Osteoblast (primary cell): Measurements from ENCODE around the gene TMEM178B. TPM values are rescaled to one million over a fixed set of nuclear protein-coding genes. Genes with fewer than 3 reads are reported as not detected.

Source experiments
- DNase-seq: peaks from one replicate; pipeline ENCODE4 v3.0.0; 2011; ENCODE audit warnings: low spot score, mixed read lengths; ENCODE audit not compliant: insufficient read length; ENCODE audit errors: missing footprints
- H2AFZ ChIP-seq: 2 replicates; pipeline ENCODE4 v1.6.0; 2011; ENCODE audit warnings: mild to moderate bottlenecking, low read length
- H3K27ac ChIP-seq: 2 replicates; pipeline ENCODE4 v1.5.1; 2011; ENCODE audit warnings: mild to moderate bottlenecking, low read depth, low read length, moderate library complexity
- H3K27me3 ChIP-seq: 2 replicates; pipeline ENCODE4 v1.6.0; 2012; ENCODE audit warnings: mild to moderate bottlenecking, control low read depth, inconsistent platforms, low read length, moderate library complexity; ENCODE audit not compliant: insufficient read depth
- H3K36me3 ChIP-seq: 2 replicates; pipeline ENCODE4 v1.5.1; 2011; ENCODE audit warnings: mild to moderate bottlenecking, low read length, control low read depth, moderate library complexity; ENCODE audit not compliant: insufficient read depth
- H3K4me1 ChIP-seq: 2 replicates; pipeline ENCODE4 v1.5.1; 2011; ENCODE audit warnings: mild to moderate bottlenecking, low read length, control low read depth, moderate library complexity; ENCODE audit not compliant: insufficient read depth
- H3K4me2 ChIP-seq: 2 replicates; pipeline ENCODE4 v1.6.0; 2011; ENCODE audit warnings: mild to moderate bottlenecking, low read length; ENCODE audit not compliant: insufficient read depth
- H3K4me3 ChIP-seq: fragments of 200-600 bp; sonication (generic); 3 replicates; pipeline ENCODE4 v1.5.1; 2012; ENCODE audit warnings: mild to moderate bottlenecking, low read length, inconsistent platforms; ENCODE audit not compliant: insufficient read depth
- H3K79me2 ChIP-seq: 2 replicates; pipeline ENCODE4 v1.6.0; 2012; ENCODE audit warnings: mild to moderate bottlenecking, low read length, control low read depth, inconsistent platforms; ENCODE audit not compliant: insufficient read depth
- H3K9me3 ChIP-seq: 2 replicates; pipeline ENCODE4 v1.5.1; 2011; ENCODE audit warnings: low read depth, low read length, control low read depth
- H4K20me1 ChIP-seq: 2 replicates; pipeline ENCODE4 v1.6.0; 2012; ENCODE audit warnings: mild to moderate bottlenecking, low read length, control low read depth; ENCODE audit not compliant: insufficient read depth
- total RNA-seq: library from RNA; depleted of rRNA; stranded (reverse); fragments of >200 nt; gene quantifications from 2 replicates; pipeline ENCODE4 v1.2.3, GENCODE V29; 2012
- TF ChIP-seq, protein P1 (sequence below): IDR thresholded peaks from 2 replicates; pipeline ENCODE4 v1.5.1; 2011; ENCODE audit warnings: mild to moderate bottlenecking, low read depth, low read length, moderate library complexity; ENCODE audit errors: extremely low read depth

Gene TMEM178B
- total RNA-seq, 1 donor, result 1.1 TPM

DNA sequence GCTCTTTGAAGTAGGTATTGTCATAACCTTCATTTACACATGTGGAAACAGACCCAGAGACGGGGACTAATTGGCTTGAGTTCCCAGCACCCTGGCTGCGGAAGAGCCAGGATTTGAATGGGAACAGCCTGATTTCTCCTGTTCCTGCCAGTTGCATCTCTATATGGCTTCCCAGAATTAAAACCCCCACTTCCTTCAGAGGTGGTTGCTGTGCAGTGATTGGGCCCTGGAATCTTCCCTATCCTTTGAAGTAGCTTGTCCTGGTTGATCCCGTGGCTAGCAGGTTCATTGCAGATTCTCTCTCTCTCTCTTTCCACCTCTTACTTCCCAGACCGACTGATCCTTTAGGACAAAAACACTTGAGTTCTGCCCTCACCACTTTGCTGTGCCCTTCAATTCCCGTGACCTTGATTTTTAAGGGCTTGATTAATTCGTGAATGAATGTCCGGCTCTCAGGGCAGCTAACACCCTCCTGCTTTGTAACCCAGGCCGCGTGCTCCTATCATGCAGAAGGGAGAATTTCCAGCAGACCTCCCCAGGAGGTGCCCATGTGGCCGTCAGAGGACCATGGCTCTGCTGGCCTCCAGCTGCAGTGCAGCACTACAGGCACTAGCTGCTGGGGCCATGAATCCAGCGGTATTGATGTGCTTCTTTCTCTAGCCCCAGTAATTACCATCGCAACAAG, 356.7 kb downstream of the TMEM178B start:
- H3K79me2 ChIP-seq, result no peaks in the 10 kb centered on the region
- no peaks in the 10 kb centered on the region for H3K27me3 ChIP-seq
- H3K4me1 ChIP-seq, result no peaks in the 10 kb centered on the region
- no peaks in the 10 kb centered on the region for H3K9me3 ChIP-seq
- no peak overlapping the region for H3K4me3 ChIP-seq
- TF ChIP-seq, protein P1, sequence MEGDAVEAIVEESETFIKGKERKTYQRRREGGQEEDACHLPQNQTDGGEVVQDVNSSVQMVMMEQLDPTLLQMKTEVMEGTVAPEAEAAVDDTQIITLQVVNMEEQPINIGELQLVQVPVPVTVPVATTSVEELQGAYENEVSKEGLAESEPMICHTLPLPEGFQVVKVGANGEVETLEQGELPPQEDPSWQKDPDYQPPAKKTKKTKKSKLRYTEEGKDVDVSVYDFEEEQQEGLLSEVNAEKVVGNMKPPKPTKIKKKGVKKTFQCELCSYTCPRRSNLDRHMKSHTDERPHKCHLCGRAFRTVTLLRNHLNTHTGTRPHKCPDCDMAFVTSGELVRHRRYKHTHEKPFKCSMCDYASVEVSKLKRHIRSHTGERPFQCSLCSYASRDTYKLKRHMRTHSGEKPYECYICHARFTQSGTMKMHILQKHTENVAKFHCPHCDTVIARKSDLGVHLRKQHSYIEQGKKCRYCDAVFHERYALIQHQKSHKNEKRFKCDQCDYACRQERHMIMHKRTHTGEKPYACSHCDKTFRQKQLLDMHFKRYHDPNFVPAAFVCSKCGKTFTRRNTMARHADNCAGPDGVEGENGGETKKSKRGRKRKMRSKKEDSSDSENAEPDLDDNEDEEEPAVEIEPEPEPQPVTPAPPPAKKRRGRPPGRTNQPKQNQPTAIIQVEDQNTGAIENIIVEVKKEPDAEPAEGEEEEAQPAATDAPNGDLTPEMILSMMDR, result no peak
- H4K20me1 ChIP-seq, result no peaks in the 10 kb centered on the region
- DNase-seq, result no peak
- H3K36me3 ChIP-seq, result no peaks in the 10 kb centered on the region
- H3K4me2 ChIP-seq, result no peak overlapping the region
- no peak overlapping the region for H3K27ac ChIP-seq
- no peak overlapping the region for H2AFZ ChIP-seq

DNA sequence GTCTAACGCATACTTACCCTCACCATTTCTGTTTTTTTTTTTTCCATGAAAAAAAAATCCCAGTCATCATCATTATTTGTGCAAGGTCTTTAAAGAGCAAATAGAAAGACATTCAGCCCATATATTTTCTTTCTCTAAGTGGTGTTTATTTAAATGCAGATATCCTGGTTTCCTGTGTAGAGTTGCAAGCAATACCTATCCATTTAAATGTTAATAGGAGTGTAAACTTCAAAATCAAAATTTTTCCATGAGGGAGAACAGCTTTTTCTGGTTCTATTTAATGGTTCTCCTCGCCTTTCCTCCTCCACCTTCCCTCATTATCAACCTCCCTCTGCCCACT, 357.2 kb downstream of the TMEM178B start:
- no peak overlapping the region for H3K4me2 ChIP-seq
- H3K4me1 ChIP-seq, result no peaks in the 10 kb centered on the region
- H2AFZ ChIP-seq, result no peak overlapping the region
- no peaks in the 10 kb centered on the region for H3K36me3 ChIP-seq
- no peaks in the 10 kb centered on the region for H3K79me2 ChIP-seq
- H3K27me3 ChIP-seq, result no peaks in the 10 kb centered on the region
- no peak for DNase-seq
- TF ChIP-seq, protein P1, result no peak
- H3K27ac ChIP-seq, result no peak overlapping the region
- H3K4me3 ChIP-seq, result no peak overlapping the region
- H4K20me1 ChIP-seq, result no peaks in the 10 kb centered on the region
- H3K9me3 ChIP-seq, result no peaks in the 10 kb centered on the region

DNA sequence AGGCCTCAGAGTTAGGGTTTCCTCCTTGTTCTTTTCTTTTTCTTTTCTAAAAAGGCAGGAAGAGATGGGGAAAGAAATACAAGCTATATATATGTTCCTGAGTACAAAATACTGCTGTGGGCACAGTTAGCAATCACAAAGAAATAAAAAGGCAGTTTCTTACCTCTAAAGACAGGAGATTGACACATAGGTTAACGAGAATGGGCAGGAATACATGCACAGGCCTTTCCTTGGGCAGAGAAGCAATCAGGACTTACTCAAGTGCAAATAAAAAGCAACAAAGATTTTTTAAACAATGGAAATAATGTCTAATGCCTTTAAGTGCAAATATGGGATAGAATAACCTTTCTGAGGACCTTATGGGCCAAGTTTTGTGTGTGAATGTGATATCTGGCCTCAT, 357.8 kb downstream of the TMEM178B start:
- H3K9me3 ChIP-seq, result no peaks in the 10 kb centered on the region
- no peak for DNase-seq
- no peaks in the 10 kb centered on the region for H3K79me2 ChIP-seq
- no peak overlapping the region for H3K4me3 ChIP-seq
- no peaks in the 10 kb centered on the region for H3K4me1 ChIP-seq
- no peak overlapping the region for H3K4me2 ChIP-seq
- TF ChIP-seq, protein P1, result no peak
- no peaks in the 10 kb centered on the region for H4K20me1 ChIP-seq
- H3K36me3 ChIP-seq, result no peaks in the 10 kb centered on the region
- no peak overlapping the region for H3K27ac ChIP-seq
- H2AFZ ChIP-seq, result no peak overlapping the region
- H3K27me3 ChIP-seq, result no peaks in the 10 kb centered on the region

DNA sequence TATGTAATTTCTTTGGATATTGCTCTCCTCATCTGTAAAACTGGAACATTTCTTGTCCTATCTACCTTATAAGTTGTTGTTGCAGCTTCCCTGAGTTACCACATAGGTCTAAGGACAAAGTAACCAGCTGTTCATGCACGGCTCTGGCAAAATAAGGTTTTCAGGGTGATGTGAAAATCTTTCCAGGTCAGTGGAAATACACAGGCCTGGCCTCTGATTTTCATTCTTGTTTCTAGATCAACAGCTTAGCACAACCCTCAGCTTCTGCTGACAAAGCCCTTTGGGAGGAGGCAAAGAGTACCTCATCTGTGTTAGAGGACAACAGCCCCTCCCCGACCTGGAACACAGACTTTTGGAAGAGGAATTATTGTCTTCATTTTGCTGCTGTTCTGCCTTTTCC, 359.8 kb downstream of the TMEM178B start:
- DNase-seq, result no peak
- Histone ChIP-seq H3K4me1 (no peaks in the 10 kb centered on the region), H2AFZ (no peak overlapping the region), H3K4me3 (no peak overlapping the region), H3K9me3 (no peaks in the 10 kb centered on the region), H3K36me3 (no peaks in the 10 kb centered on the region), H3K27ac (no peak overlapping the region), H3K27me3 (no peaks in the 10 kb centered on the region), H3K79me2 (no peaks in the 10 kb centered on the region), H3K4me2 (no peak overlapping the region), H4K20me1 (no peaks in the 10 kb centered on the region)
- TF ChIP-seq, protein P1, result no peak
